Head of caudate nucleus (tissue), 42 donors: ENCODE results near the gene LAMTOR1.

ENCODE experiments used
- DNase-seq, 42 donors: peaks; one replicate each; pipeline versions ENCODE4 v3.0.0 to v3.0.0-alpha.2; 2020 to 2021; ENCODE audit warnings: mixed read lengths in 7 of 42
- intact Hi-C: fragments of 100-400 bp; cut with DNase I; formaldehyde crosslinking; loops from one replicate; pipeline ENCODE4 v1.15.0; 2022

Gene LAMTOR1

DNA sequence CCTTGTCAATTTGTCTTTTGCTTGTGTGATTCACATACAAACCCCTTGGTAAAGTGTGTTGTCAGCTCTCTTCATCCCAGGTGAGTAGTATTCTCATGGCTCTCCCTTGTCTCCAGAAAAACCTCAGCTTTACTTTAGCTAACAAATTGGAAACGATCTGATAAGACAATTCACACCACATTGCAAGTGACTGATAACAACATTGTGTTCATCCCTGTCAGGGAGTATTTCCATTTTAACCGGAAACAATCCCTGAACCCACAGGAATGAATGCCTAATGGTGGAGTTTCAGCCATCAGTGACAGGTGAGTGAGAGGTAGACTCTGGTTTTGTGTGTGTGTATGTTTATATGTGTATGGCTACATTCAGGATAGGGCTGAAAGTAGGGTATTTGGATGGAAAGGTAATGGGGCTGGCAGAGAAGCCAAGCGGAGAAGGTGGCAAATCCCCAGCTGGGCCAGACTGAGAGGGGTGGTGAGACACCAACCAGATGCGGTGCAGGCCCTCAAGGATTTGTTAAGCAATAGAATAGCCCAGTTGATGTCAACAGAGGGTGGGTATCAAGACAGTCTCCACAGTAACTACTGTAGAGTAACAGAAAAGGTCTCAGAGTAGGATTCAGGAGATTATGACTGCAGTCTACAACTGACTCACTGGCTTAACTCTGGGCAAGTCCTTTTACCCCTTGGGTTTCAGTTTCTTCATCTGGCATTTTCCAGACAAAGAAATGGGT, 14.9 kb downstream of the LAMTOR1 start:
- DNase-seq, result no peak
- intact Hi-C loops, result no loop called here

DNA sequence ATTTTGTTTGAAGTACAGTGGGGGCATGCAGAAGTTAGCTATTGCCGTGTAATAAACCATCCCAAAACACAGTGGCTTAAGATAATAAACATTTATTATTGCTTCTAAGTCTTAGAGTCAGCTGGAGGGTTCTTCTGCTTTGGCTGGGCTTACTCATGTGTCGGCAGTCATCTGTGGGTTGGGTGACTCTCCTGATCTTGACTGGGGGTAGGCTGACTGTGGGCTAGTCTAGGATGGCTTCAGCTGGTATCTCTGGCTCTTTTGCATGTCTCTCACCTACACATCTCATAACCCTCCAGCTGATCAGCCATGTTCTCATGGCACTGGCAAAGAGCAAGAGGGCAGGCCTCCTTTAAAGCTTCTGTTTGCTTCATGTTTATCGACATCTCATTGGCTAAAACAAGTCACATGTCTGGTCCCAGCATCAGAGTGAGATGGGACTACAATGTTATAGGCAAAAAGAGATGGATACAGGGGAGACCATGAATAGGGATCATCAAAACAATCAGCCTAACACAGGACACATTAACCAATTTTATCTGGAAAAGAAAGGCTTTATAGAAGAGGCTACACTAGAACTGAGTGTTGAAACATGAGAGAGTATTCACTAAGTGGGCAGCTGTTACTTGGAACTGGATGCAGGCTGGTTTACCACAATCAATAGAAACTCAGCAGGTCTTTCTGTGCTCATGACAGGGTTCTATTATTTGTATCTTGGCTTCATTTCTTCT, 17.3 kb downstream of the LAMTOR1 start:
- intact Hi-C loops, result no loop called here
- DNase-seq, result peak in 31 of 42 donors; percentile 7 to 82 (median 48)

DNA sequence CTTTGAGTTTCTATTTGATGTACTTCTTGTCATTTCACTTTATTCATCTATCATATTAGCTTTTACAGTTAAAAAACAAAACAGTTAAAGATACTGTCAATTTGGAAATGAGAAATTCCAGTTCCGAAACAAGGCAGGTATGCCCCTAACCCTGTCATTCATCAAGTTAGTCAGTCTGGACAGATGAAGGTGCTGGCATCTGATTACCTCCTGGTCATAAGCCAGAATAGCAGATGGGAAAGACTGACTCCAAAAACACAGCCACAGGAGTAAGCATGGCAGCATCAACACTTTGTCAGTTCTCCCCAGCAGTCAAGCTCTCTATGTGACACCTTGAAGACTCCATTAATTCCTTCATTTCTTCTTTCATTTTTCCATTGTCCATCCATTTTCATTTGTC, 18.1 kb downstream of the LAMTOR1 start:
- intact Hi-C loops, result no loop called here
- DNase-seq, result no peak

- no peak for DNase-seq
- intact Hi-C loops, result no loop called here
These were observed 19.0 kb downstream of the LAMTOR1 start for GRCh38 chr11:72084076-72084475.

GRCh38 chr11:72083414-72083813, 19.7 kb downstream of the LAMTOR1 start:
- DNase-seq, result no peak
- intact Hi-C loops, result no loop called here

DNA sequence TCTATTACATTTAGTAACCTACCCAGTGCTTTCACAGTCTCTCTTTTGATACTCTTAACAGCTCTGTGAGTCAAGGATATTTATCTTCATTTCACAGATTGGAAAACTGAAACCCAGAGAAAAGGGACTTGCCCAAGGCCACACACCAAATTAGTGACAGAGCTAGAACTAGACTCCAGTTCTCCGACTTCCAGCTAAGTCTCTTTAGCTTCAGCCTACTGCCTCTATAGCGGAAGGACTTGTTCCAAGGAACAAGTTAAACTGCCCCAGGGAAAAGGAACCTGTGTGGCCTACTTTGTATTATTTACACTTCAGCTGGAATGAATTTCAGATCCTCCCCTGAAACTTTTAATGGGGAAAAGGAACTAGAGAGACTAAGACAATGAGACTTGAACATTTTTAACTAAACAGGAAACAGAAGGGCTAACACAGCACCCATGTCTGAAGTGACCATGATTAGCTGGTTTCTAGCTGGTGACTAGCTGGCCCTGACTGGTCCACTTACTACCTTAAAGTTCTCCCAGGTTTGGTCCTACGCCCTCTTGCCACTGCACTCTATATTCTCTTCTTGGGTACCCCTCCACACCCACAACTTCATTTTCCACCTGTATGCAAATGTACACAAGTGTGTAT, 21.2 kb downstream of the LAMTOR1 start:
- no peak for DNase-seq
- intact Hi-C loops, result loop anchor here (2.0 kb wide), 2 partner anchors 21 to 41 kb away; partner anchors contain the start of gene LAMTOR1

- peak in 1 of 42 donors; percentile 45 for DNase-seq
- intact Hi-C loops, result loop anchor here (2.0 kb wide), 2 partner anchors 22 to 40 kb away; partner anchors contain the start of gene LAMTOR1
These were observed 21.9 kb downstream of the LAMTOR1 start for GRCh38 chr11:72081184-72081644.

DNA sequence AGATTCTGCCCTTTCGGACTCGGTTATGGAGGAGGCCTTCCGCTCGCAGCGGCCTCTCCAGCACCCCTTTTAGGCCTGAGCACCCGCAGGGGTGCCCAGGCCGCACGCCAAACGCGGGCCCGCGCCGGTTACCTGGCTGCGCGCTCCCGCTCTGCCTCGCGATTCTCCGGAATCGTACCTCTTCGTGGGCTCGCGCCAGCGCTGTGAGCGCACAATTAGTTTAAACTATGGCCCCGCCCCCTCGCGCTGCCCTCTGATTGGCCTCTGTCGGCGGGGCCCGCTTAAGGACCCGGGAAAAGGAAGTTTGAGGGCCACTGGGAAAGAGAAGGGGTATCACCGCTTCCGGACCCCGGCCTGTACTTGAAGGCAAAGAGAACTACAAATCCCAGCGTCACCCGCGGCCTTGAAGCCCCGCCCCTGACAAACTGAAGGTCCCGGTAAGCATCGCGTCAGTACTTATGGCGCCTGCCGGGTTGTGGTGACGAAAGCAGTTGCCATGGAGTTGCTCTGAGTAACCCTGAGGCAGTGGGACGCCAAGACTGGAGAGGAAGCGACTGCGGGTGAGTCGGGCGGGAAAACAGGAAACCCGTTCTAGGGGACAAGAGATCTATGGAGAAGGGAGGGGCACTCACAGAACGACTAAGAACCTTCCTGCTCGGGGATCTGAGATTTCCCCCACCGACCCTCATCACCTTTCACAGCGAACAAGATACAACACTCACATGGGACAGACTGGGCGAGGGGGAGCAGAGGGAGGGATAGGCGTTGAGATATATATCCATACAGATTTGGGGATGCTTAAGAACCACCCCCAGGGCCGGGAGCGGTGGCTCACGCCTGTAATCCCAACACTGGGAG, 22.5 kb downstream of the LAMTOR1 start, which contains the start of the genes LRRC51 and NUMA1:
TSS of gene LRRC51 (plus strand) at position 525 of the 858 bp plus-strand sequence. CDS start 8,234 bp downstream, outside the sequence.
TSS of gene NUMA1 (minus strand) at position 217 of the 858 bp plus-strand sequence. CDS start 44,599 bp downstream, outside the sequence.
- intact Hi-C loops, result loop anchor here (2.0 kb wide), 2 partner anchors 22 to 40 kb away; partner anchors contain the start of gene LAMTOR1
- DNase-seq, result peak; percentile 98 to 100 (median 99)

DNA sequence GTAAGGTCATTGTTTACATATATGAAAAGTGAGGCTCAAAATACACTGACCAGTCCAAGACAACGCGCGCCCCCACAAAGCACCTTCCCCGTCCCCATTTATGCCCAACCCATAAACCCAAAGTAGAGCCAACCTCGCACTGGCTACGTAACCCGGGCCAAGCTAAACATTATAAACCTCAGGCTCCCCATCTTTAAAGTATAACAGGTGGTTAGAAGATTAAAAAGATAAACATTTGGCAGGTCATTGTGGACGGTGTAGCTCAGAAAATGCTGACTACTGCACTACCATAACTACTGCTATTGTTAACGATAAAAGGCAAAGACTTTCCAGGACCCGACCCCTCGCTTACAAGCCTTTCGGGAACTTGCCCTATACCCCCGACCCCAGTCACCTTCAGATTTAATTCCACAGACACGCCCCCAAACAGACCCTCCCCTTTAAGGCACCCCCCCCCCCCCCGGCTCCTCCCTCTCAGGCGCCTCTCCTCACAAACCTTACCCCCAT, 23.2 kb downstream of the LAMTOR1 start:
- intact Hi-C loops, result loop anchor here (2.0 kb wide), 2 partner anchors 23 to 39 kb away; partner anchors contain the start of gene LAMTOR1
- DNase-seq, result peak in 2 of 42 donors; percentile 2 to 30

DNA sequence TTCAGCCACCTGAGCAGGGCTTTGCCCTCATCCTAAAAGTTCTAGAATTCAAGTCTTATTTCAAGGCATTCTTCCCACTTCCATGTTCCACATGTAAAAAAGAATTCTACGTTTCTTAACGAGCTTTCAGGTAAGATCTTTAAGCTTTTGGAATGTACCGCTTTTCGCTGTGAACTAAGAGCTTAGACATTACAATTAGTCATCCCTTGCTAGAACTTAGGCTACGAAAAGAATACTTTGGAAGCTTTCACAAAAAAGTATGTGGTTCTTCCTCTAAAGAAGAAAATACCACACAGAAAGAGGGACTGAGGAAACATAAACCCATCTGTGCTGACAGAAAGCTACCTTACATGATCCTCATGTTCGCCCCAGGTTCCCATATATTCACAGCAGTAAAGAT, 24.6 kb downstream of the LAMTOR1 start:
- intact Hi-C loops, result no loop called here
- no peak for DNase-seq

- DNase-seq, result no peak
- intact Hi-C loops, result no loop called here
These were observed 27.3 kb downstream of the LAMTOR1 start for GRCh38 chr11:72075756-72076155.

DNA sequence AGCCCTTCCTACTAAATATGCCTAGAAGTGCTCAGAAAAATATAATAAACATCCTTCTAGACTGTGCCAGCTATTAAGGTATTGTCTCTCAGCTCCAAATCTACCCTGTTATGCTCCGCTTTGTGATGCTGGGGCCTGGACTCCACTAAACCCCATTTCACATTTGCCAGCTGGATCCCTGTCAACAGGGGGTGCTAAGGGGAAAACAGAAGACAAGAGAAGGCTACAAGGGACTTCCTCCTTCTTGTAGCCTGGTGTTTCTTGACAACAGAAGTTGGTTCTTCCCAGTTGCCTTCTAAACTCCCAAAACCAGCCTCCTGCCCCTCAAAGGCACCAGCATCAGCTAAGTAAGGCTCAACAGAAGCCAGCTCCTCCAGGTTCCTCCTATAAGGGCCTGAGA, 28.0 kb downstream of the LAMTOR1 start:
- DNase-seq, result peak in 13 of 42 donors; percentile 12 to 53 (median 33)
- intact Hi-C loops, result no loop called here

GRCh38 chr11:72072348-72072747, 30.7 kb downstream of the LAMTOR1 start:
- no peak for DNase-seq
- intact Hi-C loops, result no loop called here

DNA sequence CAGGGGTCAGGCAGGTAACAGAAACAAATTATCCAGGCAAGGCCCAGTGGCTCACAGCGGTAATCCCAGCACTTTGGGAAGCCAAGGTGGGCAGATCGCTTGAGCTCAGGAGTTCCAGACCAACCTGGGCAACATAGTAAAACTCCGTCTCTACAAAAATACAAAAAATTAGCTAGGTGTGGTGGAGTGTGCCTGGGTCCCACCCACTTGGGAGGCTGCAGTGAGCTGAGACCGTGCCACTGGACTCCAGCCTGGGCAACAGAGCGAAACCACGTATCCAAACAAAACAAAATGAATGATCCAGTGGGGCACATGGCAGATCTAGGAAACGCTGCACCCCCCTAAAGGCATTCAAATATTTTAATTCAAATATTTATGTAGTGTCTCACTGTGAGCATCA, 32.6 kb downstream of the LAMTOR1 start:
- DNase-seq, result no peak
- intact Hi-C loops, result no loop called here

DNA sequence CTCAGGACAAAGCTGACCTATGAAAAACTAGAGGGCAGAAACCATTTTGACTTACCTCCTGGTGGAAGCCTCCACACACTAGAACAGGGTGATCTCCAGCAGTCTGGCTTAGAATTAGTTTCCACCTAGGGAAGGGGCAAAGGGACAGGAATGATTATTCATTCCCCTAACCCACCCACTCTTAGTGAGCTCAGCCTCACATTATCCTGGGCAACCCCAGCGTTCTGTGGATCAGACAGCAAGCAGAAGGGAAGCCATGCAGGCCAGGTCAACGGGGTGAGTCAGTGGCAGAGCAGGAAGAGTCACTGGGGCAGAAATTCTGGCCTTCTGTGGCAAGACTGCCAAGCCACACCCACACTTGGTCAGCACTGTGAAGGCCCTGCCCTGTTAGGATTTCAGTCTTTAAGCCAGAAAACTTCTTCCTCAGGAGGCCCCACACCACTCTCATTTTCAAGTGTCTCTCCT, 33.3 kb downstream of the LAMTOR1 start:
- intact Hi-C loops, result no loop called here
- DNase-seq, result peak in 38 of 42 donors; percentile 22 to 86 (median 49)

DNA sequence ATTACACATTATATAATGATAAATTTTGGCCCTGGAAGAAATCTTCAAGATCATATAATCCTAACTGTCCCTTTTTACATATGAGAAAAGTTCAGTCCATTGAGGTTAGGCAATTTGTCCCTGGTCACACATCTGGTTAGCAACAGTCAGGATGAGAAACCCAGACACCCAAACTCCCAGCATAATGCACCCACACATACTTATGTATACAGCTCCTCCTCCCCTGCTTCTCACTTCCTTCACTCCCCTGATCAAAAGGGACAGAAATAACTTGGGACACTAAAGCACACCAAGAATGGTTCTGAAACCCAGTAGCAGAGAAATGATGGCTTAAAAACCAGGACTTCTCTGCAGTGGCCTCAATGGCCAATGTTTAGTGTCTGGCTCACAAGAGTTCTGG, 33.9 kb downstream of the LAMTOR1 start:
- DNase-seq, result no peak
- intact Hi-C loops, result no loop called here

DNA sequence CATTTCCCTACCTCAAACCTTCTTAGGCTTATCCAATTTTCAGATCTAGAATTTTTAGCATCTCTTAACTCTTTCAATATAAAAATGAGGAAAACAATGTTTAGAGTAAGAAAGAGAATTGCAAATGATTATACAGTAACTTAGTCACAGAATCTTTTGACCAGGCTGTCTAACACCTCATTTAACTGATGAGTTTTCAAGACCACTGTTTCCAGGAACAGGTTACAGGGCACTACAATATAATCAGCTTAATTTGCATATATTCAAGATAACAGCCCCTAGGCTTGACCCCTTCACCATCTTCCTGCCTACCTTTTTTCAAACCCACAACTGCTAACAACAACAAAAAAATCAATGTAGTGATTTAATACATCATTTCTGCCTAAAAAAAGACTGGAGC, 35.4 kb downstream of the LAMTOR1 start:
- no peak for DNase-seq
- intact Hi-C loops, result no loop called here

DNA sequence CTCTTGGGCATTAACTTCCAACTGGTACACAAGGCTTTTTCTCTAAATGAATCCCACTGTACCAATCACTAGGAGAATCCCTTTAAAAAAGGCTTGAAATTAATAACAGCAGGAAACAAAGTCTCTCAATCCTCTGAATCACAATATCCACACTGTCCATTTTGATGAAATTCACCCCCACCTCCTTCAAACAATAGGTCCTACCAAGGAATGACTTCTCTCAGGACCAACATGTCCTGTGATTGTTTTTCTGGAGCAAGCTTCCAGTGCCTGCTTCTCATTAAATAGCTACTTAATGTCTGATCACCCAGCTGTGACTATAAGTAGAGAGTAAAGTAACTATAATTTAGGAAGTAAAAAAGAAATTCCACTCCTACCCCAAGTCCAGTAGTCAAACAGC, 35.8 kb downstream of the LAMTOR1 start:
- intact Hi-C loops, result no loop called here
- no peak for DNase-seq
